Natural killer cell (primary cell): ENCODE measurements around the gene ADAM11. TPM values are rescaled to one million over a fixed set of nuclear protein-coding genes. Genes with fewer than 3 reads are reported as not detected.
"Not testable (repeated sequence)": the region's sequence is repeated elsewhere in the genome, so short reads cannot be mapped to it uniquely, and the experiment has no call there.

Source experiments
- ATAC-seq, 3 donors: fragments of 150-1000 bp in 2 of 3; fragments of 200-7000 bp in 1 of 3; cut with Tn5 transposase; 1 replicate in 1 of 3; 2 replicates in 2 of 3; pipeline ENCODE4 v1.10.0; 2021; ENCODE audit warnings: mild to moderate bottlenecking in 2 of 3, moderate library complexity in 2 of 3
- DNase-seq, 2 donors: peaks; one replicate each; pipeline versions ENCODE4 v3.0.0 to v3.0.0-alpha.2; 2013 to 2021; ENCODE audit warnings: mixed read lengths in 1 of 2
- H3K27ac ChIP-seq: one replicate; pipeline ENCODE4 v1.5.1; 2013; ENCODE audit warnings: mild to moderate bottlenecking, low read length
- H3K27me3 ChIP-seq: one replicate; pipeline ENCODE4 v1.6.1; 2013; ENCODE audit warnings: low read length; ENCODE audit not compliant: control insufficient read depth, insufficient read depth
- H3K36me3 ChIP-seq: one replicate; pipeline ENCODE4 v1.6.1; 2013; ENCODE audit warnings: low read length; ENCODE audit not compliant: control insufficient read depth, insufficient read depth
- H3K4me1 ChIP-seq: one replicate; pipeline ENCODE4 v1.6.1; 2013; ENCODE audit warnings: low read length; ENCODE audit not compliant: control insufficient read depth, insufficient read depth
- H3K4me3 ChIP-seq: one replicate; pipeline ENCODE4 v1.5.1; 2013; ENCODE audit warnings: low read length
- H3K9me3 ChIP-seq: one replicate; pipeline ENCODE4 v1.6.1; 2013; ENCODE audit warnings: low read length; ENCODE audit not compliant: control insufficient read depth, insufficient read depth
- H3K27ac Mint-ChIP-seq, 2 donors: one replicate each; pipeline ENCODE4 v1.8.0; 2022; ENCODE audit warnings: mild to moderate bottlenecking in 2 of 2, mixed read lengths in 2 of 2, moderate library complexity in 1 of 2
- H3K27me3 Mint-ChIP-seq, 2 donors: one replicate each; pipeline ENCODE4 v1.8.0; 2022; ENCODE audit warnings: low read depth in 2 of 2, mixed read lengths in 2 of 2
- H3K36me3 Mint-ChIP-seq: one replicate; pipeline ENCODE4 v1.8.0; 2022; ENCODE audit warnings: mixed read lengths
- H3K4me1 Mint-ChIP-seq, 2 donors: one replicate each; pipeline ENCODE4 v1.8.0; 2022; ENCODE audit warnings: mixed read lengths in 2 of 2
- H3K4me3 Mint-ChIP-seq: one replicate; pipeline ENCODE4 v1.8.0; 2022; ENCODE audit warnings: mild to moderate bottlenecking, moderate library complexity, mixed read lengths
- H3K9me3 Mint-ChIP-seq, 2 donors: one replicate each; pipeline ENCODE4 v1.8.0; 2022; ENCODE audit warnings: mixed read lengths in 2 of 2
- CTCF ChIP-seq: fragments of 200-600 bp; IDR thresholded peaks from one replicate; pipeline ENCODE4 v1.8.0; 2022; ENCODE audit warnings: antibody characterized with exemption
- WGBS: methylation state at CpG from one replicate; pipeline ENCODE4 v1.1.7; 2013; ENCODE audit warnings: missing lambda C conversion rate; ENCODE audit not compliant: insufficient coverage; 5-methylcytosine and 5-hydroxymethylcytosine counted together
- intact Hi-C: fragments of 100-400 bp; cut with micrococcal nuclease; formaldehyde crosslinking; loops from one replicate; pipeline ENCODE4 v1.14.2; 2022
- total RNA-seq, 4 donors: library from RNA; stranded (reverse); fragments of 120-200 nt in 1 of 4; gene quantifications; one replicate each; pipeline versions ENCODE4 v1.2.3 to v1.2.4, GENCODE V29; 2013 to 2022

Gene ADAM11
- total RNA-seq, 3 donors from 2014 or later (not counting 1 experiment from before 2014, with no cell fraction given), result 0.18 to 0.28 (median 0.28) TPM

DNA sequence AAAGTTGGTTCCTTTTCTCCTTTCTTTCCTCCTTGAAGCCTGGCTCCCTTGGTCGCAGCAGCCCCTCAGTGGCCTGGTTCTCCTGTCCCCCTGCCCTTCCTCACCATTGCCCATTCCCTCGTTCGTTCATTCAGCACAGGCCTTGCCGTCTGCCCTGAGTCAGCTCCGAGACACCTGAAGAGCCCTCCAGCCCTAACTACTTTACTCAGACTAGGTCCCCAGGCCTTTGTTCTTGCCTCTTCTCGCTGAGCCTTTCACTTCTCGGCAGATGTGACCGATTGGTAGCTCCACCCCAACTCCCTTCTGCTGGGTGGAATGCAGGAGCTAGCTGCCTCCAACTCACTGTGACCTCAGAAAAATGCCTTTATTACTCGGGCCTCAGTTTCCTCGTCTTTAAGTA, 7.0 kb upstream of the ADAM11 start:
- intact Hi-C loops, result no loop called here
- no peaks in the 10 kb centered on the region for H3K36me3 ChIP-seq
- H3K9me3 ChIP-seq, result no peaks in the 10 kb centered on the region
- TF ChIP-seq CTCF, result no peak
- Mint-ChIP-seq H3K9me3 (no peaks in the 10 kb centered on the region), H3K27me3 (peaks cover 0 to 3% of the 10 kb centered on the region in 2 donors), H3K4me3 (no peak overlapping the region), H3K27ac (no peak overlapping the region), H3K36me3 (no peaks in the 10 kb centered on the region), H3K4me1 (no peaks in the 10 kb centered on the region)
- no peaks in the 10 kb centered on the region for H3K4me1 ChIP-seq
- no peak overlapping the region for H3K27ac ChIP-seq
- H3K27me3 ChIP-seq, result no peaks in the 10 kb centered on the region
- 94% methylated on average over 9 of the region's 10 CpGs for WGBS
- no peak overlapping the region for H3K4me3 ChIP-seq
- no peak for ATAC-seq
- DNase-seq, result no peak

- Histone ChIP-seq H3K27ac (no peak overlapping the region), H3K36me3 (no peaks in the 10 kb centered on the region), H3K4me3 (no peak overlapping the region), H3K9me3 (no peaks in the 10 kb centered on the region), H3K27me3 (no peaks in the 10 kb centered on the region), H3K4me1 (peaks cover under 1% of the 10 kb centered on the region)
- H3K36me3 Mint-ChIP-seq, result no peaks in the 10 kb centered on the region
- H3K4me3 Mint-ChIP-seq, result no peak overlapping the region
- DNase-seq, result no peak
- no peak overlapping the region for H3K27ac Mint-ChIP-seq
- no peak for ATAC-seq
- intact Hi-C loops, result no loop called here
- H3K9me3 Mint-ChIP-seq, result no peaks in the 10 kb centered on the region
- TF ChIP-seq CTCF, result no peak
- peaks cover 0 to 15% of the 10 kb centered on the region in 2 donors for H3K27me3 Mint-ChIP-seq
- WGBS, result 91% methylated on average over 17 of the region's 17 CpGs
- H3K4me1 Mint-ChIP-seq, result no peaks in the 10 kb centered on the region
Observed at GRCh38 chr17:44752953-44753861, 5.6 kb upstream of the ADAM11 start.

- ATAC-seq, result no peak
- 88% methylated on average over 7 of the region's 7 CpGs for WGBS
- peaks cover 1% of the 10 kb centered on the region for H3K27me3 ChIP-seq
- no peak for DNase-seq
- H3K4me1 ChIP-seq, result peaks cover 6% of the 10 kb centered on the region
- no peaks in the 10 kb centered on the region for H3K9me3 ChIP-seq
- Mint-ChIP-seq H3K9me3 (no peaks in the 10 kb centered on the region), H3K27me3 (peaks cover 0 to 16% of the 10 kb centered on the region in 2 donors), H3K27ac (no peak overlapping the region), H3K4me1 (no peaks in the 10 kb centered on the region), H3K36me3 (no peaks in the 10 kb centered on the region), H3K4me3 (no peak overlapping the region)
- H3K4me3 ChIP-seq, result no peak overlapping the region
- no peak for TF ChIP-seq CTCF
- no peaks in the 10 kb centered on the region for H3K36me3 ChIP-seq
- intact Hi-C loops, result no loop called here
- no peak overlapping the region for H3K27ac ChIP-seq
Observed at GRCh38 chr17:44754276-44754675, 4.5 kb upstream of the ADAM11 start.

DNA sequence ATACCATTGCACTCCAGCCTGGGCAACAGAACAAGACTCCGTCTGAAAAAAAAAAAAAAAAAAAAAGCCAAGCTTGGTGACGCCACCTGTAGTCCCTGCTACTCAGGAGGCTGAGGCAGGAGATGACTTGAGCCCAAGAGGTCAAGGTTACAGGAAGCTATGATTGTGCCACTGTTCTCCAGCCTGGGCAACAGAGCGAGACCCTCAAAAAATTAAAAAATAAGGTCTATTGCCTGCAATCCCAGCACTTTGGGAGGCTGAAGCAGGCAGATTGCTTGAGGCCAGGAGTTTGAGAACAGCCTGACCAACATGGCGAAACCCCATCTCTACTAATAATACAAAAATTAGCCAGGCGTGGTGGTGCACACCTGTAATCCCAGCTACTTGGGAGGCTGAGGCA, 3.6 kb upstream of the ADAM11 start:
- DNase-seq, H3K36me3 ChIP-seq, H3K9me3 Mint-ChIP-seq, H3K4me3 Mint-ChIP-seq, H3K4me1 Mint-ChIP-seq, H3K27ac Mint-ChIP-seq, ATAC-seq, H3K36me3 Mint-ChIP-seq, H3K4me3 ChIP-seq, intact Hi-C loops, H3K27ac ChIP-seq, H3K9me3 ChIP-seq: not testable (repeated sequence)
- WGBS, result 95% methylated on average over 5 of the region's 5 CpGs
- Histone ChIP-seq H3K4me1 (peaks cover 11% of the 10 kb centered on the region), H3K27me3 (peaks cover 10% of the 10 kb centered on the region)
- H3K27me3 Mint-ChIP-seq, result peaks cover 0 to 16% of the 10 kb centered on the region in 2 donors
